K562 (cell line): ENCODE measurements around the gene ARAP1. TPM values are rescaled to one million over a fixed set of nuclear protein-coding genes. Genes with fewer than 3 reads are reported as not detected.

Experiments used
- GABPB1 ChIP-seq: sonication (generic); formaldehyde crosslinking; IDR thresholded peaks from 2 replicates; pipeline ENCODE4 v1.8.0; 2022; ENCODE audit warnings: mild to moderate bottlenecking, missing genetic modification reagents
- GTF2E2 ChIP-seq: fragments of 200-800 bp; sonication (Bioruptor generic); IDR thresholded peaks from 2 replicates; pipeline ENCODE4 v1.6.1; 2016; ENCODE audit warnings: missing genetic modification characterization, missing compliant biosample characterization
- HDAC1 ChIP-seq, 2 experiments: fragments of 450-650 bp; IDR thresholded peaks; 2 replicates each; pipeline ENCODE4 v1.6.1; 2016 to 2017; ENCODE audit warnings: inconsistent platforms in 1 of 2, mild to moderate bottlenecking in 1 of 2, moderate library complexity in 1 of 2
- KAT8 ChIP-seq: fragments of 450-650 bp; IDR thresholded peaks from 2 replicates; pipeline ENCODE4 v1.6.1; 2016; ENCODE audit warnings: low read depth, mild to moderate bottlenecking
- PML ChIP-seq: IDR thresholded peaks from 2 replicates; pipeline ENCODE4 v1.6.1; 2012; ENCODE audit warnings: low read length, inconsistent platforms
- SMC3 ChIP-seq: conservative IDR thresholded peaks from 2 replicates; pipeline ENCODE4 v1.6.1; 2011; ENCODE audit warnings: low read depth, low read length, improper control_type of control experiment; ENCODE audit not compliant: insufficient read depth
- SRSF1 ChIP-seq: fragments of 200-400 bp; formaldehyde crosslinking; IDR thresholded peaks from 2 replicates; pipeline ENCODE4 v1.6.1; 2017; ENCODE audit warnings: mild to moderate bottlenecking, low read depth, low read length, moderate library complexity
- ZBTB17 ChIP-seq: fragments of 450-650 bp; formaldehyde crosslinking; IDR thresholded peaks from 2 replicates; pipeline ENCODE4 v1.4.0; 2020; ENCODE audit warnings: mild to moderate bottlenecking
- ZFP36 ChIP-seq: fragments of 150-350 bp; IDR thresholded peaks from 2 replicates; pipeline ENCODE4 v1.6.1; 2018; ENCODE audit warnings: low read length, low read depth; ENCODE audit not compliant: partially characterized antibody
- ZNF140 ChIP-seq: fragments of 250-450 bp; sonication (Bioruptor Pico); IDR thresholded peaks from 2 replicates; pipeline ENCODE4 v1.8.0; 2021; ENCODE audit warnings: moderate library complexity, mild to moderate bottlenecking, inconsistent platforms
- ZNF24 ChIP-seq: fragments of 450-650 bp; IDR thresholded peaks from 2 replicates; pipeline ENCODE4 v1.6.1; 2016
- ZNF263 ChIP-seq: sonication (generic); formaldehyde crosslinking; IDR thresholded peaks from 2 replicates; pipeline ENCODE4 v1.8.0; 2022; ENCODE audit warnings: mild to moderate bottlenecking, missing genetic modification reagents, borderline replicate concordance
- polyA plus RNA-seq, 8 experiments: library from polyadenylated mRNA; depleted of rRNA in 4 of 8; stranded (reverse) in 5 of 8; unstranded in 3 of 8; fragments of >200 nt; fragmentation: Nextera tagmentation in 2 of 8; fragmentation: Illumina TruSeq in 1 of 8; extraction: Ambion mirVana in 2 of 8; extraction: Trizol in 1 of 8; gene quantifications; 2 replicates each; pipeline versions ENCODE4 v1.2.1 to v1.2.3, GENCODE V29; 2011 to 2014; ENCODE audit warnings: inconsistent platforms in 1 of 8, missing spikeins in 1 of 8
- total RNA-seq, 7 experiments: library from RNA; depleted of rRNA in 6 of 7; stranded (reverse); fragments of >200 nt in 6 of 7; fragmentation: Illumina TruSeq in 2 of 7; extraction: Trizol in 2 of 7; gene quantifications; 2 replicates each; pipeline versions ENCODE4 v1.2.1 to v1.2.3, GENCODE V29; 2011 to 2021; ENCODE audit warnings: low replicate concordance in 1 of 7
- TF ChIP-seq, protein P1 (sequence below): fragments of 450-650 bp; IDR thresholded peaks from 2 replicates; pipeline ENCODE4 v1.6.1; 2017; ENCODE audit warnings: antibody characterized with exemption
- TF ChIP-seq, protein P2 (sequence below): fragments of 250-450 bp; sonication (Bioruptor Pico); IDR thresholded peaks from 2 replicates; pipeline ENCODE4 v1.8.0; 2022; ENCODE audit warnings: inconsistent platforms
- TF ChIP-seq, protein P3 (sequence below), 2 experiments: IDR thresholded peaks; 2 replicates each; pipeline ENCODE4 v1.6.1; 2012; ENCODE audit warnings: improper control_type of control experiment in 2 of 2, low read depth in 2 of 2, low read length in 2 of 2, borderline replicate concordance in 1 of 2
- TF ChIP-seq, protein P4 (sequence below): fragments of 450-650 bp; formaldehyde crosslinking; IDR thresholded peaks from 2 replicates; pipeline ENCODE4 v1.4.0; 2020; ENCODE audit warnings: mild to moderate bottlenecking, moderate library complexity
- TF ChIP-seq, protein P5 (sequence below): fragments of 250-450 bp; sonication (Bioruptor Pico); IDR thresholded peaks from 2 replicates; pipeline ENCODE4 v1.5.0; 2021; ENCODE audit warnings: mild to moderate bottlenecking, moderate library complexity

The ARAP1 gene
- total and polyA plus RNA-seq, 9 of the 15 experiments (the other 6 are each of a cell fraction or from before 2014, with no cell fraction given): 0.23 to 67.0 (median 24.6) TPM

DNA sequence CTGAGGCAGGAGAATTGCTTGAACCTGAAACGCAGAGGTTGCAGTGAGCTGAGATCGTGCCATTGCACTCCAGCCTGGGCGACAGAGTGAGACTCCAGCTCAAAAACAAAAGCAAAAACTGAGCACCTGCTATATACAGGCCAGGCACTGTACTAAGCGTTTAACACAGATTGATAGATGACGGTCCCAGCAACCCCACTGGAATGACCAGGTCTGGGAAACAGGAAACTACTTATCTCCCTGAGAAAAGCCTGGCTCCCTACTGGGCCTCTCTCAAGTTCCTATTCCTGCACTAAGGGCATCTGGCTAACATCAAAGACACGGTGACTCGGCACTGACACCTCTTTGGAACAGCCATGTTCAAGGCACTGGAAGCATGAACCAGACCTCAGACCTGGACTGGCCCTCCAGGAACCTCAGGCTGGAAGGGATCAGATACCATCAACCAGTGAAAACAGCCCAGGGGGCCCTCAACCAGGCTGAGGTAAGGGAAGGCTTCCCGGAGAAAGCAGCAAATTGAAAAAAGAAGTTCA lies 16.6 kb downstream of the ARAP1 start (continued):
- TF ChIP-seq, protein P1, sequence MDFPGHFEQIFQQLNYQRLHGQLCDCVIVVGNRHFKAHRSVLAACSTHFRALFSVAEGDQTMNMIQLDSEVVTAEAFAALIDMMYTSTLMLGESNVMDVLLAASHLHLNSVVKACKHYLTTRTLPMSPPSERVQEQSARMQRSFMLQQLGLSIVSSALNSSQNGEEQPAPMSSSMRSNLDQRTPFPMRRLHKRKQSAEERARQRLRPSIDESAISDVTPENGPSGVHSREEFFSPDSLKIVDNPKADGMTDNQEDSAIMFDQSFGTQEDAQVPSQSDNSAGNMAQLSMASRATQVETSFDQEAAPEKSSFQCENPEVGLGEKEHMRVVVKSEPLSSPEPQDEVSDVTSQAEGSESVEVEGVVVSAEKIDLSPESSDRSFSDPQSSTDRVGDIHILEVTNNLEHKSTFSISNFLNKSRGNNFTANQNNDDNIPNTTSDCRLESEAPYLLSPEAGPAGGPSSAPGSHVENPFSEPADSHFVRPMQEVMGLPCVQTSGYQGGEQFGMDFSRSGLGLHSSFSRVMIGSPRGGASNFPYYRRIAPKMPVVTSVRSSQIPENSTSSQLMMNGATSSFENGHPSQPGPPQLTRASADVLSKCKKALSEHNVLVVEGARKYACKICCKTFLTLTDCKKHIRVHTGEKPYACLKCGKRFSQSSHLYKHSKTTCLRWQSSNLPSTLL: no peak
- TF ChIP-seq, protein P2, sequence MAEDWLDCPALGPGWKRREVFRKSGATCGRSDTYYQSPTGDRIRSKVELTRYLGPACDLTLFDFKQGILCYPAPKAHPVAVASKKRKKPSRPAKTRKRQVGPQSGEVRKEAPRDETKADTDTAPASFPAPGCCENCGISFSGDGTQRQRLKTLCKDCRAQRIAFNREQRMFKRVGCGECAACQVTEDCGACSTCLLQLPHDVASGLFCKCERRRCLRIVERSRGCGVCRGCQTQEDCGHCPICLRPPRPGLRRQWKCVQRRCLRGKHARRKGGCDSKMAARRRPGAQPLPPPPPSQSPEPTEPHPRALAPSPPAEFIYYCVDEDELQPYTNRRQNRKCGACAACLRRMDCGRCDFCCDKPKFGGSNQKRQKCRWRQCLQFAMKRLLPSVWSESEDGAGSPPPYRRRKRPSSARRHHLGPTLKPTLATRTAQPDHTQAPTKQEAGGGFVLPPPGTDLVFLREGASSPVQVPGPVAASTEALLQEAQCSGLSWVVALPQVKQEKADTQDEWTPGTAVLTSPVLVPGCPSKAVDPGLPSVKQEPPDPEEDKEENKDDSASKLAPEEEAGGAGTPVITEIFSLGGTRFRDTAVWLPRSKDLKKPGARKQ (CRISPR knock-in tag): no peak
- TF ChIP-seq GABPB1 (CRISPR knock-in tag) (no peak), SMC3 (no peak), ZFP36 (peak; percentile 76), KAT8 (no peak), PML (no peak), ZBTB17 (CRISPR knock-in tag) (no peak), GTF2E2 (tag) (no peak), ZNF24 (0 out of 2 replicates have a peak, but pooled peaks have one; percentile 29), HDAC1 (IDR thresholded peaks at IDR 0.05) (peak in 1 of 2 experiments; percentile 42; a peak in 1 of 4 replicates), ZNF140 (CRISPR knock-in tag) (no peak), SRSF1 (no peak), ZNF263 (CRISPR knock-in tag) (no peak)
- TF ChIP-seq, protein P3, sequence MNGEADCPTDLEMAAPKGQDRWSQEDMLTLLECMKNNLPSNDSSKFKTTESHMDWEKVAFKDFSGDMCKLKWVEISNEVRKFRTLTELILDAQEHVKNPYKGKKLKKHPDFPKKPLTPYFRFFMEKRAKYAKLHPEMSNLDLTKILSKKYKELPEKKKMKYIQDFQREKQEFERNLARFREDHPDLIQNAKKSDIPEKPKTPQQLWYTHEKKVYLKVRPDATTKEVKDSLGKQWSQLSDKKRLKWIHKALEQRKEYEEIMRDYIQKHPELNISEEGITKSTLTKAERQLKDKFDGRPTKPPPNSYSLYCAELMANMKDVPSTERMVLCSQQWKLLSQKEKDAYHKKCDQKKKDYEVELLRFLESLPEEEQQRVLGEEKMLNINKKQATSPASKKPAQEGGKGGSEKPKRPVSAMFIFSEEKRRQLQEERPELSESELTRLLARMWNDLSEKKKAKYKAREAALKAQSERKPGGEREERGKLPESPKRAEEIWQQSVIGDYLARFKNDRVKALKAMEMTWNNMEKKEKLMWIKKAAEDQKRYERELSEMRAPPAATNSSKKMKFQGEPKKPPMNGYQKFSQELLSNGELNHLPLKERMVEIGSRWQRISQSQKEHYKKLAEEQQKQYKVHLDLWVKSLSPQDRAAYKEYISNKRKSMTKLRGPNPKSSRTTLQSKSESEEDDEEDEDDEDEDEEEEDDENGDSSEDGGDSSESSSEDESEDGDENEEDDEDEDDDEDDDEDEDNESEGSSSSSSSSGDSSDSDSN (IDR thresholded peaks at IDR 0.05; ENCODE audit: borderline replicate concordance in 1 of 2, low read depth in 2 of 2, low read length in 2 of 2): 0 out of 4 replicates have a peak, but pooled peaks of 1 of the 2 experiments have one; percentile 57
- TF ChIP-seq, protein P4, sequence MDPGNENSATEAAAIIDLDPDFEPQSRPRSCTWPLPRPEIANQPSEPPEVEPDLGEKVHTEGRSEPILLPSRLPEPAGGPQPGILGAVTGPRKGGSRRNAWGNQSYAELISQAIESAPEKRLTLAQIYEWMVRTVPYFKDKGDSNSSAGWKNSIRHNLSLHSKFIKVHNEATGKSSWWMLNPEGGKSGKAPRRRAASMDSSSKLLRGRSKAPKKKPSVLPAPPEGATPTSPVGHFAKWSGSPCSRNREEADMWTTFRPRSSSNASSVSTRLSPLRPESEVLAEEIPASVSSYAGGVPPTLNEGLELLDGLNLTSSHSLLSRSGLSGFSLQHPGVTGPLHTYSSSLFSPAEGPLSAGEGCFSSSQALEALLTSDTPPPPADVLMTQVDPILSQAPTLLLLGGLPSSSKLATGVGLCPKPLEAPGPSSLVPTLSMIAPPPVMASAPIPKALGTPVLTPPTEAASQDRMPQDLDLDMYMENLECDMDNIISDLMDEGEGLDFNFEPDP (CRISPR knock-in tag): no peak
- TF ChIP-seq, protein P5, sequence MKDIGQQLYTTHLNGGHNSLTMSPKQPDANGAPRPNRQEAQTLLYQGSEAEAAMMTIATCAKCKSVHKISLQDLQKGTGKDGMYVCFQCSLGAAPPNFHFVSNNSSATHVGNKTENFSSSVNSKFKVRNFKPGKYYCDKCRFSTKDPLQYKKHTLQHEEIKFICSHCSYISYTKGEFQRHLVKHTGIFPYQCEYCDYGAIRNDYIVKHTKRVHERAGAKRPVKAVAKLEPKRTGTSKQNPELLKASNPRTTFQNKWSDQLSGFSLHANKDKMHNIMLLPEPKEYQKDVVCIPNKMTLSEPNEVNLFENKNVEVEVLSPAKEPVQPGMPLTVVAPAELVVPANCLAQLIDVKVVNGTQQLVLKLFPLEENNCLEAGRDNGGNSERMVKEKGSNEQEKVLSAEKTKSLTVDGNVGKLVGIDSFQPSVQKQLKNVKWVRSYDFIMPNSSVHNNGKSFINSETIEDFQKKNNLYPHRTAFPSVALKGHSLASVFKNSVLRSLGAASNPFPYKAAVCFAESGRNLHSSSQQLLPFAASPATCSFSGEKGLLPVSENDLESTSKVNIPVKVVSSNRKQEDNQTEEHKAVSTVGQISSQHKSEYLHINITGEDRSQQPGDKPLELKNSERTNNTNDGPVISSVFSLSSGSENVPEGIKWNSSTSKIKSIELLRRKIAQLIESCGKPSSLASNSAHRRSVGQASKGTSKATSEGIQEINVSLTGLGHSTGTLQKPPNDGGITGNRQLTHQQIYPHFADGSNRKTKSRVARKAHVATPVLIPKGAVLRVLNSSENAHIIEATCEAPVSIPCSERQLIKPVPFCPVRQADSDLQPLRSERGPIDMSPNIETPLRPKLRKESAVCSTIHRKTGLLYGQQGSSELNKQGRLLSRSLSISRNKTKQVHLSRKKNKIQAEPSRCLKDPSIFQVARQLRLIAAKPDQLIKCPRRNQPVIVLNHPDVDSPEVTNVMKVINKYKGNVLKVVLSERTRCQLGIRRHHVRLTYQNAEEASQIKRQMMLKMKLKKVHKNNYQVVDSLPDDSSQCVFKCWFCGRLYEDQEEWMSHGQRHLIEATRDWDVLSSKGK (CRISPR knock-in tag): no peak
